Transverse colon (tissue), 4 donors: ENCODE measurements around the gene WNT6. TPM values are rescaled to one million over a fixed set of nuclear protein-coding genes. Genes with fewer than 3 reads are reported as not detected.

Source experiments
- DNase-seq: peaks from one replicate; pipeline ENCODE4 v3.0.0-alpha.2; 2019
- H3K27ac ChIP-seq, 4 donors: fragments of 200-600 bp; sonication (generic); 2 replicates each; pipeline ENCODE4 v1.5.1; 2016 to 2018; ENCODE audit warnings: inconsistent platforms in 4 of 4
- H3K27me3 ChIP-seq: fragments of 200-600 bp; sonication (generic); 2 replicates; pipeline ENCODE4 v1.5.1; 2017; ENCODE audit warnings: inconsistent platforms
- H3K36me3 ChIP-seq, 4 donors: fragments of 200-600 bp; sonication (generic); 2 replicates each; pipeline ENCODE4 v1.5.1; 2017 to 2019; ENCODE audit warnings: inconsistent platforms in 4 of 4
- H3K4me1 ChIP-seq, 4 donors: fragments of 200-600 bp; sonication (generic); 2 replicates each; pipeline ENCODE4 v1.5.1; 2017 to 2020; ENCODE audit warnings: inconsistent platforms in 4 of 4
- H3K4me3 ChIP-seq, 4 donors: fragments of 200-600 bp; sonication (generic); 1 replicate in 1 of 4; 2 replicates in 3 of 4; pipeline versions ENCODE4 v1.5.1 to v1.6.1; 2017 to 2019; ENCODE audit warnings: inconsistent platforms in 4 of 4
- H3K9me3 ChIP-seq, 2 donors: fragments of 200-600 bp; sonication (generic); 2 replicates each; pipeline ENCODE4 v1.5.1; 2017 to 2019; ENCODE audit warnings: inconsistent platforms in 2 of 2
- EP300 ChIP-seq: sonication (generic); formaldehyde crosslinking; IDR thresholded peaks from one replicate; pipeline ENCODE4 v1.6.1; 2017; ENCODE audit warnings: antibody characterized with exemption, low read depth
- POLR2A ChIP-seq: fragments of 450-650 bp; IDR thresholded peaks from one replicate; pipeline ENCODE4 v1.6.1; 2016; ENCODE audit warnings: antibody characterized with exemption, mild to moderate bottlenecking, moderate library complexity
- POLR2AphosphoS5 ChIP-seq, 3 donors: sonication (generic); formaldehyde crosslinking; IDR thresholded peaks; one replicate each; pipeline ENCODE4 v1.6.1; 2016; ENCODE audit warnings: antibody characterized with exemption in 3 of 3
- WGBS, 2 donors: methylation state at CpG; one replicate each; pipeline ENCODE4 v1.1.5; 2018; ENCODE audit warnings: low coverage in 1 of 2; 5-methylcytosine and 5-hydroxymethylcytosine counted together
- in situ Hi-C, 4 donors: fragments of 200-750 bp; cut with MboI; loops; one replicate each; pipeline versions ENCODE4 v1.15.0 to v1.15.1; 2017; ENCODE audit warnings: low sequenced_read_pairs in 3 of 4, low pct_ligation_motif_present in 1 of 4, low pct_unique_long_range_greater_than_20kb in 1 of 4
- intact Hi-C: fragments of 100-400 bp; cut with DNase I; formaldehyde crosslinking; loops from one replicate; pipeline ENCODE4 v1.15.1; 2023; ENCODE audit warnings: low total_unique reads
- total RNA-seq, 4 donors: library from RNA; depleted of rRNA; stranded (reverse); fragments of >200 nt; gene quantifications; one replicate each; pipeline ENCODE4 v1.1.0, GENCODE V29; 2016
- TF ChIP-seq, protein P1 (sequence below), 5 experiments: fragments of 200-600 bp in 3 of 5; fragments of 450-650 bp in 2 of 5; sonication (generic) in 3 of 5; IDR thresholded peaks; 1 replicate in 2 of 5; 2 replicates in 3 of 5; pipeline ENCODE4 v1.5.1; 2016 to 2017; ENCODE audit warnings: antibody characterized with exemption in 5 of 5, inconsistent platforms in 3 of 5, mild to moderate bottlenecking in 2 of 5, moderate library complexity in 1 of 5

The WNT6 gene
- total RNA-seq, 4 donors from 2014 or later: 0.82 to 164 (median 1.7) TPM; not detected in 1

DNA sequence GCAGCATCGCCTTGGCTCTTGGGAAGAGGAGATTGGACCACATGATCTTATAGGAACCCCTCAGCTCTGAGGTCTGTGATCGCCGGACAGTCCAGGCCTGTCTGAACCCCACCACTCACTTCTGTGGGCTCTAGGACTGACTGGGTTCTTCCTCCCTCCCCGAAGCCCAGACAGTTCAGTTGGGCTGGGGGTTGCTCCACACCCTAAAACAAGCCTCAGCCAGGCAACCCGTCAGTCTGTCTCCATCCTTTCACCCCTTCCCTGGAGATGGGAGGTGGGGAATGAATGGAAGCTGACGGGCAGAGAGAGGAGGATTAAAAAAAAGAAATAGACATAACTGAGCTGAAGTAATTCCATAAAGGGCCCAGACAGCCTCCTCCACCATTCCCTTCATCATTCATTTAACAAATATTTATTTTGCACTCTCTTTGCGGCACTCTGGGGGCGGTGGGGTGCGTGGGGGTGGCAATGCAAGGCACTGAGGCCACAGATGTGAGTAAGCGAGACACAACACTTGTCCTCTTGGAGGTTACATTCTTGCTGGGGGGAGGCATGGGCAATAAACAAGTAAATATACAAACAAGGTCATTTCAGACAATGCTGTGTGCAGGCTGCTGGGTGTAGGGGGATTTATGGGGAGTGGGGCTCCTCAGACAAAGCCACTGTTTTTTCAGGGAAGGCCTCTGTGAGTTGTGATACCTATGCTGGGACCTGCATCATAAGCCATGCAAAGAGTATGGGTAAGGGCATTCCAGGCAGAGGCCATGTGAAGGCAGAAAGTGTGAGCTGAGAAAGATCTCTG is 33.9 kb downstream of the WNT6 start:
- intact Hi-C loops (no loop called here), in situ Hi-C loops (no loop called here)
- peak overlapping the region in 2 of 4 donors; percentile 41 for H3K4me3 ChIP-seq
- DNase-seq: no peak
- peaks cover 70% of the 10 kb centered on the region for H3K27me3 ChIP-seq
- TF ChIP-seq, protein P1, sequence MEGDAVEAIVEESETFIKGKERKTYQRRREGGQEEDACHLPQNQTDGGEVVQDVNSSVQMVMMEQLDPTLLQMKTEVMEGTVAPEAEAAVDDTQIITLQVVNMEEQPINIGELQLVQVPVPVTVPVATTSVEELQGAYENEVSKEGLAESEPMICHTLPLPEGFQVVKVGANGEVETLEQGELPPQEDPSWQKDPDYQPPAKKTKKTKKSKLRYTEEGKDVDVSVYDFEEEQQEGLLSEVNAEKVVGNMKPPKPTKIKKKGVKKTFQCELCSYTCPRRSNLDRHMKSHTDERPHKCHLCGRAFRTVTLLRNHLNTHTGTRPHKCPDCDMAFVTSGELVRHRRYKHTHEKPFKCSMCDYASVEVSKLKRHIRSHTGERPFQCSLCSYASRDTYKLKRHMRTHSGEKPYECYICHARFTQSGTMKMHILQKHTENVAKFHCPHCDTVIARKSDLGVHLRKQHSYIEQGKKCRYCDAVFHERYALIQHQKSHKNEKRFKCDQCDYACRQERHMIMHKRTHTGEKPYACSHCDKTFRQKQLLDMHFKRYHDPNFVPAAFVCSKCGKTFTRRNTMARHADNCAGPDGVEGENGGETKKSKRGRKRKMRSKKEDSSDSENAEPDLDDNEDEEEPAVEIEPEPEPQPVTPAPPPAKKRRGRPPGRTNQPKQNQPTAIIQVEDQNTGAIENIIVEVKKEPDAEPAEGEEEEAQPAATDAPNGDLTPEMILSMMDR (IDR thresholded peaks at IDR 0.05): no peak
- TF ChIP-seq EP300: no peak
- no peak for TF ChIP-seq POLR2AphosphoS5 (IDR thresholded peaks at IDR 0.05)
- no peak for TF ChIP-seq POLR2A
- no peaks in the 10 kb centered on the region for H3K9me3 ChIP-seq
- peak overlapping the region; percentile 8 to 59 (median 47) for H3K27ac ChIP-seq
- 42 to 49% methylated on average over 3 to 10 of the region's 10 CpGs for WGBS, 2 donors
- no peaks in the 10 kb centered on the region for H3K36me3 ChIP-seq
- peaks cover 19 to 41% (median 31%) of the 10 kb centered on the region in 4 donors for H3K4me1 ChIP-seq

DNA sequence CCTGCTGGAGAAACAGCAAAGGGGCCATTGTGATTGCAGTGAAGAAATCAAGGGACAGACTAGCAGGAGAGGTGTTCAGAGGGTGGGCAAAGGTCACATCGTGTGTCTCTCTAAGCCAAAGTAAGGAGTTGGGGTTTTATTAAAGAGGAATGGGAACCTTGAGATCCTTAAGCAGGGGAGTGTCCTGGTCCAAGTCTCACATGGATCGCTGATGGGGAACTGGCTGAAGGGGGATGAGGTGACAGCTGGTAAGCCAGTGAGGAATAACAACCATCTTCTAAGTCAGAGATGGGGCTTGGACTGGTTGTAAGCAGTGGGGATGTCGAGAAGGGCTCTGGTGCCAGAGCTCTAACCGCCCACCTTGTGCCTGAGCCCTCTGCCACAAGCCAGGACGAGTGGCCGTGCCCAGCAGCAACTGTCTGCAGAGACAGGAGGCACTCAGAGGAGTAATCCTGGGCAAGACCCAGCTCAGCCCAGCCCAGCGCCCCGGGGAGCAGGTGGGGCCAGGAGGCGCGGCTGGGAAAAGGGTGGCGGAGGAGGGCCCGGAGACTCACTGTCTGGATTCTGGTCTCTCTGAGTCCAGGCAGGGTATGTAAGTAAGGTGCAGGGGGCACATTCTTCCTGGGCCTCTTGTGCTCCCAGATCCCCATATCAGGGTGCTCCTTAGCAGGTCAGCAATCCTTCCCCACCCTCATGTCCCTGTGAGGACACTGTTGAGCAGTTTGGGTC is 34.7 kb downstream of the WNT6 start:
- intact Hi-C loops: no loop called here
- H3K27ac ChIP-seq: peak overlapping the region in 1 of 4 donors; percentile 56
- in situ Hi-C loops: no loop called here
- H3K4me3 ChIP-seq: no peak overlapping the region
- H3K4me1 ChIP-seq: peaks cover 19 to 42% (median 32%) of the 10 kb centered on the region in 4 donors
- no peaks in the 10 kb centered on the region for H3K36me3 ChIP-seq
- no peaks in the 10 kb centered on the region for H3K9me3 ChIP-seq
- peaks cover 78% of the 10 kb centered on the region for H3K27me3 ChIP-seq
- WGBS, 2 donors: 68% methylated on average over 12 of the region's 12 CpGs; no CpG with 5 or more reads in 1 of the 2 donors
- TF ChIP-seq POLR2A (no peak), POLR2AphosphoS5 (IDR thresholded peaks at IDR 0.05) (no peak), EP300 (no peak)
- TF ChIP-seq, protein P1 (IDR thresholded peaks at IDR 0.05): no peak
- no peak for DNase-seq

DNA sequence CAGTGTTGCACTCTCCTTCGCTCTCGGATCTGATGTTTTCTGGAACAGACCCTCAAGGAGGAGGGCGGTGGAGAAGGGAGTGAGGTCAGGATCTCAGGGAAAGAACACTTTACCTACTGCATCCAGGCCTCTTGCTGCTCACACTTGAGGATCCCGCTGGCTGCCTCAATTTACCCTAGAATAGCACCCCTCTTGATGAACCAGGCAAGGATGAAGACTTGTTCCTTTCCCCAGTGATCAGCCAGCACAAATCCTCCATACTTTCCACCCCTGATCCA is 35.2 kb downstream of the WNT6 start:
- Histone ChIP-seq H3K4me3 (no peak overlapping the region), H3K27me3 (peaks cover 83% of the 10 kb centered on the region), H3K27ac (no peak overlapping the region), H3K36me3 (no peaks in the 10 kb centered on the region), H3K4me1 (peaks cover 19 to 42% (median 32%) of the 10 kb centered on the region in 4 donors), H3K9me3 (no peaks in the 10 kb centered on the region)
- intact Hi-C loops: no loop called here
- TF ChIP-seq EP300: no peak
- no peak for TF ChIP-seq POLR2A
- TF ChIP-seq, protein P1 (IDR thresholded peaks at IDR 0.05): no peak
- TF ChIP-seq POLR2AphosphoS5 (IDR thresholded peaks at IDR 0.05): no peak
- DNase-seq: no peak
- WGBS, 2 donors: 83% methylated on average over 4 of the region's 4 CpGs; no CpG with 5 or more reads in 1 of the 2 donors
- in situ Hi-C loops: no loop called here

DNA sequence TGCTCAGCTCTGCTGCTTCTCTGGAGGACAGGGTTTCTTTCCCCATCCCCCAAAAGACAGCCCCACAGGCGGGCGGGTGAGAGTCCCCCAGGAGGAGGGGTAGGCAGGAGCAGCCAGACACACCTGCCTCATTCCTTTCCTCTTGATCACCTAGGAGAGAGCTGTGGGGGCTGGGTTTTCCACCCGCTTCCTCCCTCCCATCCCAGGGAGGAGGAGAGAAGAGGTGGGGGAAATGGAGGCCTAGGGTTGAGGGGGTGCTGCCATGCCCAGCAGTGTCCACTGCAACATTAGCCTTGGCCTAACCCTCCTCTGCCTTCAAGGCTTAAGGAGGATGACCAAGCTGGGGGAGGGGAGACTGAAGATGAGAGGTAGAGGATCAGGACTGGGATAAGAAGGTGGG is 35.7 kb downstream of the WNT6 start:
- in situ Hi-C loops (no loop called here), intact Hi-C loops (no loop called here)
- TF ChIP-seq EP300 (no peak), POLR2AphosphoS5 (IDR thresholded peaks at IDR 0.05) (no peak), POLR2A (no peak)
- TF ChIP-seq, protein P1 (IDR thresholded peaks at IDR 0.05): no peak
- DNase-seq: no peak
- peaks cover 19 to 42% (median 32%) of the 10 kb centered on the region in 4 donors for H3K4me1 ChIP-seq
- no peaks in the 10 kb centered on the region for H3K36me3 ChIP-seq
- peaks cover 88% of the 10 kb centered on the region for H3K27me3 ChIP-seq
- no peak overlapping the region for H3K4me3 ChIP-seq
- H3K9me3 ChIP-seq: no peaks in the 10 kb centered on the region
- H3K27ac ChIP-seq: no peak overlapping the region
- WGBS, 2 donors: 97% methylated on average over 3 of the region's 3 CpGs; no CpG with 5 or more reads in 1 of the 2 donors
